Measurements from ENCODE around the gene MSI2.
"Not testable (repeated sequence)": the region's sequence is repeated elsewhere in the genome, so short reads cannot be mapped to it uniquely, and the experiment has no call there.

MSI2 gene

DNA sequence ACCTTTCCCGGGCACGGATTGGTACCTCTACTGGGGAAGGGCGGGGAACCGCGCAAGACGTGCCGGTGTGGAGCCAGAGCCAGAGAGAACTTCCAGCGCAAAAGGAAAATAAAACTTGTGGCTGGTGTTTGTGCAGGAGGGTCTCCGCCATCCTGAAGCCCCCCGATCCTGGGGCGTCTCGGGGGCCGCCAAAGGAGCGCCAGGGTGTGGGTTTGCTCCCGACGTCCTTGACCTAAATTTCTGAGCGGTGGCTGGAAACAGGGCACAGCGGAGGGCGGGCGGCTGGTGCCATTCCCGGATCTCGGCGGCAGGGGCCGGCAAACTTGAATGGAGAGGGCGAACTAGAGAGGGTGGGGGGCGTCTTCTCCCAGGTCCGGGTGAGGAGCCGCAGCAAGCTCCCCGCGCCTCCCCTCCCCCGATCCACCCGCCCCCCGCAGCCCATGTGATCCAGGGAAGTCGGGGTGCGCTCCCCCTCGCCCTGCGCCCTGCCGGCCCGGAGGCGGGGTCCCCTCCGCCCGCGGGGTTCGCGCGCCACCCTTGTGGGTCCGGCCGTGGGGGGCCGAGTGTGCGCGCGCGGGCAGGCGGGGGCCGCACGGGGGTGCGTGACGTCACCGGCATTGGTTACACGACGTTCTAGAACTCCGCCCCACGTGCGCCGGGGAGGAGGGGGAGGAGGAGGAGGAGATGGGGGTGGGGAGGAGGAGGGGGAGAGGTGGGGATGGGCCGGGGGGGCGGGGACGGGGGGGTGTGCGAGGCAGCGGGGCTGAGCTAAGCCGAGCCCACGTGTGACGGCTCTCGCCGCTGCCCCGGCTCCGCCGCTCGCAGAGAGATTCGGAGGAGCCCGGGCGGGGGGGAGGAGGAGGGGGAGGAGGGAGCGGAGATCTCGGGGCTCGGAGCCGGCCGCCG, at the start of gene MSI2:
TSS of gene MSI2 (plus strand) at position 748 of the 906 bp plus-strand sequence. CDS start 220 bp downstream, outside the sequence.
- DNase-seq (ENCODE audit: low read depth) = peak; percentile 77

DNA sequence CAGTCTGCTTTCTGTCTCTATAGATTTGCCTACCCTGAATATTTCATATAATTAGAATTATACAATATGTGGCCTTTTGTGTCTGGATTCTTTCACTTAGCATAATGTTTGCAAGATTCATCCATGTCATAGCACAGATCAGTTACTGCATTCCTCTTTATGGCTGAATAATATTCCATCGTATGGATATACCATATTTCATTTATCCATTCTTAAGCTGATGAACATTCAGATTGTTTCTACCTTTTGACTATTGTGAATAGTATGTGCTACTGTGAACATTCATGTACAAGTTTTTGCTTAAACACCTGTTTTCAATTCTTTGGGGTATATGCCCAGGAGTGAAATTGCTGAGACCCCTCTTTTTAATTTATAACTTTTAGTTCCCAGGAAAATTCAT, 49.4 kb upstream of the MSI2 start:
- DNase-seq (ENCODE audit: low read depth) = no peak

DNA sequence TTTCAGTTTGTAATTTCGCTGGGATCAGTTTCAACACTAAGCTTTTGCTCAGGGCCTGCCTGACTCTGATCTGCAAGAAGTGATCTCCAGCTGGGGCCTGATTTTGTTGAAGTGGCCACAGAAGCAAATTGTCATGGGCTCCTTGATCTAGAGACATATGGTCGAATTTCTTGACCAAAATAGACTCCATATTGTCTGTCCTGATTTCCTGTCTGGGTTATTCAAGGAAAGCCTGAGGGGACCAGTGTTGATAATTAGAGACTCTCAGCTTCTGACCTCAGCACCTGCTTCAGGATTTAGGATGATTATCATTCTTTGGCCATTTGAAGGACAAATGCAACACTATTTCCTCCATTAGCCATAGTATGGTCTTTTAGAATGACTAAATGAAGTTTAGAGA, 48.9 kb upstream of the MSI2 start:
- no peak for DNase-seq (ENCODE audit: low read depth)

DNA sequence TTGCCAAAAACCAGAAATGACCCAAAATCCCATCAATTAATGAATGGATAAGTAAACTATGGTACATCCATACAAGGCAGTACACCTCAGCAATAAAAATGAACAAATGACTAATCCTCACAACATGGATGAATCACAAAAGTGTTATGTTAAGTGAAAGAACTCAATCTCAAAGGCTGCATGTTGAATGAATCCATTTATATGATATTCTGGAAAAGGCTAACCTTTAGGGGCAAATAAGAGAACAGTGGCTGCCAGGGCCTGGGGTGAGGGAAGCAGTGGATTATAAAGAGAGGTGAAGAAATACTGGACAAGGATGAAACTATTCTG, 46.1 kb upstream of the MSI2 start:
- no peak for DNase-seq (ENCODE audit: low read depth)

DNA sequence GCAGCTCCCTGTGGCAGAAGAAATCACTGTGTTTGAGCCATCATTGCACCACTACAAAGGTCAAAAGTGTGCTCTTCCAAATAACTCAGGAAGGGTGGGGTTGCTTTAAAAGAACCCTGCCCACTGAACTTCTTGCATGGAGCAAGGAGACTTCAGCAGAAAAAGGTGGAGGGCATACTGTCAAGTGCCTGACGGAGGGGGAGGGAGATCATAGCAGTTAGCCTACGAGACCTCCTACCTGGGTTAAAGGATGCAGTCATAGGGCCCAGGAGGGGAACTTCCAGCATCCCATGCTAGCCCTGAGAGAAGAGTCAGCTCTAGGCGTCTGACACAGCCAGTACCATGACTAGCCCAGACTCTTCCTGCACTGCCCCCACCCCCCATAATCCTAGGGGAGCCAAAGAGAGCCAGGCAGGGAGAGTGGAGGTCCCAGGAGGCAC, 45.3 kb upstream of the MSI2 start:
- DNase-seq (ENCODE audit: low read depth) = no peak

DNA sequence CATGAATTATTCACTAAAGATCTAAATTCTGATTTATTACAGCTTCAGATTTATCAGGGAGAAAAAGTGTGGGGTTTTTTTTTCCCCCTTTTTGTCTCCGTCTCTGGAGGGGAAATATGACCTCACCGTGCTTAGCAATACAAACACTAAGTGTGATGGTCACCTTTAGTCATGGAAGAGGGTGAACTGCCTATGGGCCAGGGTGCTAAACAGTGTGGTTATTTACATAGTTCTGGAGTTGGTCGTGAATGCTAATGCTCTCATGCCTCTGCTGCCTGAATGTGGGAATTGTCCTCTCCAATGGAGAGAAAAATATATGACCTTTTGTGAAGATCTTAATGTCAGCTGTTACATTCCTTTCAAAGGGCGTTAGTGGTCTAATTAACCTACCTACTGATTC, 44.8 kb upstream of the MSI2 start:
- DNase-seq (ENCODE audit: low read depth) = no peak

DNA sequence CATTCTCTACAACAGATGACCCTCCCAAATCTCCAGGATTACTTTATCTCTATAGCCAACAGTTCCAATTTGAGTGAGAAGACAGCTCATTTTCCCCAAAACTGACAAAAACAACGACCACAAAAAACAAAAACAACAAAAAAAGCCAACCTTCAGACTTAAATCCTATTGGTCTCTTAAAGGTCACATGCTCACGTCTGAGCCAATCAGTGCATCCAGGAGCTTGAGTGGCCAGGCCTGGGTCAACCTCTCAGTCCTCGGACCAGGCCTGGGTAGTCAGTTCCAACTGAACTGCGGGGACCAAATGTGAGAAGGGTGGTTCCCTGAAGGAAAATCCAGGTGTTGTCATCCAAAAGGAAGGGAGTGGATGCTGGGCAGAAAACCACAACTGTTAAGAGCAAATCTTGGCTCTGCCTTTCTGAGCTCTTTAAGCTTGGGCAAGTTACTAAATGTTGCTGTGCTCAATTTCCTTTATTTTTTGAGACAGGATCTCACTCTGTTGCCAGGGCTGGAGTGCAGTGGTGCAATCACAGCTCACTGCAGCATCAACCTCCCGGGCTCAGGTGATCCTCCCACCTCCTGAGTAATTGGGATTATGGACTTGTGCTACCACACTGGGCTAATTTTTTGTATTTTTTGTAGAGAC, 43.0 kb upstream of the MSI2 start:
- DNase-seq (ENCODE audit: low read depth) = no peak

DNA sequence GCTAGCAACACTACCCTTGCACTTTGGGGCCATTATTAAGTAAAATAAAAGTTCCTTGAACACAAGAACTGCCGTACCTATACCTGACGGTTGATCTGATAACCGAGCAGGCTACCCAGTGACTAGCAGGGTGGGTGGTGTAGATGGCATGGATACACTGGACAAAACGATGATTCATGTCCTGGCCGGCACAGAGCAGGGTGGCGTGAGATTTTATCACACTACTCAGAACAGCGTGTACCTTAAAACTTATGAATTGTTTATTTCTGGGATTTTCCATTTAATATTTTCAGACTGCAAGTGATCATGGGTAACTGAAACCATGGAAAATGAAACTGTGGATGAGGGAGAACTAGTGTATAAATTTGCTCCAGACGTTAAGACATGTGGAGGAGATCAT, 41.0 kb upstream of the MSI2 start:
- DNase-seq (ENCODE audit: low read depth) = no peak

DNA sequence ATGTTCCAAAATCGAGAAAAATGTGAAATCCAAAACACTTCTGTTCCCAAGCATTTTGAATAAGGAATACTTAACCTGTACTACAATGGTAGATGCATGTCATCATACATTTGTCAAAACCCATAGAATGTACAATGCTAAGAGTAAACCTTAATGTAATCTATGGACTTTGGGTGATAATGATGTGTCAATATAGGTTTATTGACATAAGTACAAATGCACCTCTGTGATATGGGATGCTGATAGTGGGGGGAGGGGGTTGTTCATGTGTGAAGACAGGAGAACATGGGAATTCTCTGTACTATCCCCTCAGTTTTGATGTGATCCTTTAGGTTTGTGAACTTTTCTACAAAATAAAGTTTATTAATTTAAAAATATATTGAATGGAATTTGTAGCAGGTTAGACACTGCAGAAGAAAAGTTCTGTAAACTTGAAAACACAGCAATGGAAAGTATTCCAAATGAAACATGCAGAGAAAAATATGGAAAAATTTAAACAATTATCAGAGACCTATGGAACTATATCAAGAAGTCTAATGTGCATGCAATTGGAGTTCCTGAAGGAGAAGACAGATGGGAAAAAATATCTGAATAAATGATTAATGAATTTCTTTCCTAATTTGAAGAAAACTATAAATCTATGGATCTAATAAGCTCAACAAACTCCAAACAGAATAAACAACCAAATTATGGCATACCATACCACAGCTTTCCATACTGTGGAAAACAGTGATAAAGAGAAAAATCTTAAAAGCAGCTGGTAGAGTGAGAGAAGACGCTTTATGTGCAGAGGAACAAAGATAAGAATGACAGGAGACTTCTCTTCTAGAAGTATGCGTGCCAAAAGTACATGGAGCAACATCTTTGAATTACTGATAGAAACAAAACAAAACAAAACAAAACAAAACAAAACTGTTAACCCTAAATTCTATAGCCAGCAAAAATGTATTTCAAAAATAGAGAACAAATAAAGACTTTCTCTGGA, 34.7 kb upstream of the MSI2 start:
- DNase-seq (ENCODE audit: low read depth) = no peak

DNA sequence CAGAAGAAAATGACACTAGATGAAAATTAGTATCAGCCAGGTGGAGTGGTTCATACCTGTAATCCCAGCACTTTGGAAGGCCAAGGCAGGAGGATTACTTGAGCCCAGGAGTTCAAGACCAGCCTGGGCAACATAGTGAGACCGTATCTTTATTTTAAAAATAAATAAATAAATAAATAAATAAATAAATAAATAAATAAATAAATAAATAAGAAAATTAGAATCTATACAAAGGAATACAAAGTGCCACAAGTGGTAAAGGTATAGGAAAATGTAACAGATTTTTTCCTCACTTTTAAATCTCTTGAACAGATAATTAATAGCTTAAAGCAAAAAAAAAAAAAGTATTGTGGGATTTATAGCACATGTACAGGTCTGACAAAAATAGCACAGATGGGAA, 33.9 kb upstream of the MSI2 start:
- DNase-seq (ENCODE audit: low read depth) = not testable (repeated sequence)

DNA sequence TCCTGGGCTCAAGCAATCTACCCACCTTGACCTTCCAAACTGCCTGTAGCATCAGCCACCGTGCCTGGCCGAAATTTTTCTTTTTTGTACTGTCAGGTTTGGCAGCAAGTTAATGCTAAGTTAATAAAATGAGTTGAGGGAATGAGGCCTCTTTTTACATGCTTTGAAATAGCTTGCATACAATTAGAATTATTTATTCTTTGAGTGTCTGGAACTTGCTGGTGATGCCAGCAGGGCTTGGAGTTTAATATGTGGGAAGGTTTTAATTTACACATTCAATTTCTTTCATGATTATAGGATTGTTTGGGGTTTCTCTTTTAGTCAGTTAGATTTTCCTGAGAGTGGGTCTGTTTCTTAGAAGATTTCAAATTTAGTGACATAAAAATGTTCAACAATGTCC, 31.2 kb upstream of the MSI2 start:
- no peak for DNase-seq (ENCODE audit: low read depth)

DNA sequence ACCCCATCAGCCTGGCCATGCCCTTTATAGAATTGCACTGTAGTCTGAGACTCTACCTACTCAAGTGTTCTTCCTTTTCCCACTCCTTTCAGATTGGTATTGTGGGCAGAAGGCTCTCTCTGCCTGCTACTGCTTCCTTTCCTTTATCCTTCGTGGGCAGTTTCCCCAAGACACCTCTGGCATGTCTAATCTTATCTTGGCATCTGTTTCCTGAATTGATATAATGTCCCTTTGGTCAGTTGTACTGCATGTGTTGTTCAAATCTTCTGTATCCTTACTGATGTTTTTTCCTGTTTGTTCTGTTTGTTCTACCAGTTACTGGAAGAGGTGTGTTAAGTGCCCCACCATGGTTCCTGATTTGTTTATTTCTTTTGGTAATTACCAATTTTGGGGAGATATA, 29.5 kb upstream of the MSI2 start:
- DNase-seq (ENCODE audit: low read depth) = no peak

DNA sequence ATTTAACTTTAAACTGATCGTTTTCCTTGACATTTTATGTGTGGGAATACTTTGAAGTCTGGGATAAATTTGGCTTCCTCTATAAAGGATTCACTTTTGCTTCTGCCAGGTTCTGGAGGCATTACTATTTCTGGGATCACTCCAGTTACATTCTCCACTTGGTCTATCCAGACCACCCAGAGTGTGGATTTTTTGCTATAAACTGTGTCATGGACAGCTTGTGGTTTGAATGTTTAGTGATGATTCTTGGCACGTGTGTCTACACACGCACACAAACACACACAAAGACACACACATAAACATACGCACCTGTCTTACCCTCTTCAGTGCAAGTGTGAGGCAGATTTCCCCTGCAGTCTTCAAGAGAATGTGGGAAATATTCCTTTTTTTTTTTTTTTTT, 27.4 kb upstream of the MSI2 start:
- DNase-seq (ENCODE audit: low read depth) = no peak

DNA sequence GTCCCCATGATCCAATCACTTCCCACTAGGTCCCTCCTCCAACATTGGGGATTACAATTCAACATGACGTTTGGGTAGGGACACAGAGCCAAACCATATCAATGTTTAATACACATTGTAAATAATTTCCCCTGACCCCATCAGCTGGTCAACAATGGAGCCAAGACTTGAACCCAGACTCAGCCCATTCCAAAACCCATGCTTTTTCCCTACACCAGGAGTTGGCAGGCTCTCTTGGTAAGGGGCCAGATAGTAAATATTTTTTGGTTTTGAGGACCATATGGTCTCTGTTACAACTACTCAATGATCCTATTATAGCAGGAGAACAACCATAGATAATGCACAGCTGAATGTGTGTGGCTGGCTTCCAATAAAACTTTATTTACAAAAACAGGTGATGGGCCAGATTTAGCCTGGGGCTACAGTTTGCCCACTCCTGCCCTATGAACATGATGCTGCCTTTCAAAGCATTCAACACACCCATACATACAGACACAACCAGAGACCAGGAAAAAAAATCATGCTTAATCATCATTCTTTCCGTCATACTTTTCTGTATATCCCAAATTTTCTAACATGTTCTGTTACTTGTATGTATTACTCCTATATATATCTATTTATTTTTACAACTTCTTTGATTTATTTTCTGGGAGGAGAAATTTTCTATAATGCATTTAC, 22.1 kb upstream of the MSI2 start:
- DNase-seq (ENCODE audit: low read depth) = no peak

DNA sequence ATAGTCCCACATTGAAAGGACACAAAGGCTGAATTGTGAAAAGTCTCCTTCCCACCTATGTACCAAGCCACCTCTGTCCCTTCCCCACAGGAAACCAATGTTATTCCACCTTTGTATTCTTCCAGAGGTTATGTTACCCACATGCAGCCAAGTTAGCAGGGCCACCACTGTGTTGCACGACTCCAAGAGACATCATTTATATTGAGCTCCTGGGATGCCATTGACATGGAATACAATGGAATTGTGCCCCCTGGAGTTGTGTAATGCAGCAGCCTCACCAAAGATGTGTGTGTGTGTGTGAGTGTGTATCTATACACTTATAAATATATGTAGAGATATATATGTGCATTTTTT, 21.6 kb upstream of the MSI2 start:
- no peak for DNase-seq (ENCODE audit: low read depth)

DNA sequence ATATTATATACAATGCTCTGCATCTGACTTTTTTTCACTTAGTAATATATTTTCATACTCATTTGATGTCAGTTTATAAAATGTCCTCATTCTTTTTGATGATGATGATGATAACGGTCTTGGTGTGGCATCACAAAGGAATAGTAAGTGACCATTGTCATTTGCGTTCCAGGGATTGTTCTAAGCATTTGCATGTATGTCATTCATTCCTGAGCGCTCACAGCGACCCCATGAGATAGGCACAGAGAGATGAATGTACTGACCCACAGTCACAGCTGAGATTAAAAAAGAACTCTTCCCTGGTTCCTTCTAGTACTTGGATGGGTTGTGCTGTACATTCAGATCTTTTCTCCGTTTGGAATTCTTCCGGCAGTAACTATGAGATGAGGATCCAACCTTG, 21.2 kb upstream of the MSI2 start:
- no peak for DNase-seq (ENCODE audit: low read depth)

DNA sequence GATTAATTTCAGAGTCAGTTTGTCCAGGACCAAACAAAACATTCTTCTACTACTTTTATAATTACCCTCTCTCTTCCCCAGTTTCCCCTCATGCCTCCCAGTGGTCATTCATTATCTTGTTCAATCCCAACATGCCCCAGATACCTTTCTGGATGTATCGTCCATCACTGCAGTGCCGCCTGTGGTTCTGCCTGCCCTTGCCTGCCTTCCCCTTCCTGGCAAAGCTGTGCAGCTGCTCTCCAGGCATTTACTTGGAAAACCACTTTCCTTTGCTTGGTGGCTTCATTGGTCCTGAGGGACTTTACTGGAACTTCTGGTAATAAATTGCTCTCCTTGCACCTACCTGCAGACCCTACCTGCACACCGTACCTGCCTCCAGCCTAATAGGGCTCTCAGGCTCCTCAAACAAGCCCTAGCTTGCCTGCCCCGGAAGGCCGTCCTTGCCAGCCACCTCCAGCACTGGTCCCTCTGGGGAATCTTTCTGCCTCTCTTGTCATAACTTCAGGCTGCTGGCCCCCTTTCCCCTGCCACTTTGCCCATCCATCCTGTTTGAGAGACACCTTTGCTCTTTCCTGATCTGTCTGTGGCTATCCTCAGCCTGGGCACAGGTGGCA, 19.5 kb upstream of the MSI2 start:
- no peak for DNase-seq (ENCODE audit: low read depth)

DNA sequence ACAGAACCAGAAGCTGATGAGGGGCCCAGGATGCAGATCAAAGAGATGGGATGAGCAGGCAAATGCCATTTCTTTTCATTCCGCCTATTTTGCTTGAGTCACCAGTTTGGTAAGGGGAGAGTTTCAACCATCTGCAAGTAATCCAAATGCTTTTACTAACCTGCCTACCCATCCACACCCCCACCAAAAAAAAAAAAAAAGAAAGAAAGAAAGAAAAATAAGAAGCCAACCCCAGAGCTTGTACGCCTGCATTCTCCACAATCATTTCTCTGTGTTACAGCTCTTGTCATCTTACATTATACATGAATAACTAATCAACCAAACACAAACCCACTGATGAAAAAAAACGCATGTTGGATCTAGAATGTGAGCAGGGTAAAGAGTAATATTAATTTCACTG, 15.7 kb upstream of the MSI2 start:
- no peak for DNase-seq (ENCODE audit: low read depth)

DNA sequence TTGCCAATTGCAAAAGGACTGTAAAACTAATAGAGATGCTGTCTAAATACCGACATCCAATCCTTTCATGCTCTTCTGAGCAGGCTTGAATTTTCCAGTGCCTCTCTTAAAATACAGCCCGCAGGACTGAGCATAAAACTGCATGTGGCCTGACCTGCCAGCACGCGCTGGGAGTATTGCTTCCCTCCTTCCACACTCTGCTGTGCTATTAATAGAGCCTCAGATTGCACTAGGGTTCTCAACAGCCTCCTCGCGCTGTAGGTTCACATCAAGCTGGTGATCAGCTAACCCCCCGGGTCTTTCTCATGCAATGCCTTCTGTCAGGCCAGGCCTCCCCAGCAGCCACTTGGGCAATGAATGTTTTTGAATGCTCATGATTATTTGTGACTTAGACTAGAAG, 14.2 kb upstream of the MSI2 start:
- no peak for DNase-seq (ENCODE audit: low read depth)

DNA sequence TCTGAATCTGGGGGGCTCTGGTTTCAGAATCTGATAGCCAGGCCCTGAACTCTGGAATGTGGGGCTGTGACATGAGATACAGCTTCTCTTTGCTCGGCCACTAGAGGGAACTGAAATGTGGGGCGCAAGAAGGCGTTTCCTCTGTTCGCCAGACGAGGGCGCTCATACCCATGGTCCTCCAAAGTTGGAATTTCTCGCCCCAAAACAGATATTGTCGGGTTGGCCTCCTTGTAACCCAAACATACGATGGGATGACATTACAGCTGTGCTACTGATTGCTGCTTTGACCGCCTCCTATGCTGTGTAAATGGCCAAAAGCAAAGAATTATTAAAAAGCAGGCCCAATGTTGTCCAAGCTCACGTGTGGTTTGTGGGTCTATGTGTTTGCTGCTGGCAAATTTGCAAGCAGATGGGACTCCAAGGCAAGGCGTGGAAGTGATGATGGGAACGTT, 13.1 kb upstream of the MSI2 start:
- peak; percentile 51 for DNase-seq (ENCODE audit: low read depth)

DNA sequence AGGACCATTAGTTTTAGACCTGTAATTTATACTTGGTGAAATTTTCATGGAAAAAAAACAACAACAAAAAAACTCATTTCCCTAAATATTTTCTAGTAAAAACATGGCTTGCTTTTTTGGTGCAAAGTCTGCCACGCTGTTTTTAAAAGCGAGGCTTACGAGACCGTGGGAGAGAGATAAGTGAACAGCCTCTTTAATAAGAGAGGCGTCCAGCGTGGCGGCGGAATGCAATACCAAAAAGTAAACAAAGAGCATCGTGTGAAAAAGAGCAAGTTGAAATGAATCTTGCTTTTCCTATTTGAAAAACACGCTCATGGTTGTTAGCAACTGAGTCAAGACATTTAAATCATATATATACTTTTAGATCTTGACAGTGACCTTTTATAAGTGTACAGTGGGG, 10.5 kb upstream of the MSI2 start:
- DNase-seq (ENCODE audit: low read depth) = no peak

DNA sequence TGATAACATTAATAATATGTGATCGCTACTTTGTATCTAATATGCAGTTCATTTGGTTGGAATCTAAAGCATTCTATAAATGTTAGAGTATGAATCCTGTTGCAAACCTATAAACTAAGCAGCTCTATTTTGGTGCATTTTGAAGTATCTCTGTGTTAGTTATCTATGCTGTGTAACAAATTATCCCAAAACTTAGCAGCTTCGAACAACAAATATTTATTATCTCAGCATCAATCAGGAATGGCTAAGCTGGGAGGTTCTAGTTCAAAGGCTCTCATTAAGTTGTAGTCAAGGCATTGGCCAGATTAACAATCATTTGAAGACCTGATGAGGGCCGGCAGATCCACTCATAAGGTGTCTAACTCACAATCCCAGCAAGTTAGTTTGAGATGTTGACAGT, 10.1 kb upstream of the MSI2 start:
- DNase-seq (ENCODE audit: low read depth) = no peak
